ENCODE data around the gene MYL7. TPM values are rescaled to one million over a fixed set of nuclear protein-coding genes. Genes with fewer than 3 reads are reported as not detected.

MYL7 gene
- total and polyA plus RNA-seq, 2 of the 13 experiments (the other 11 are each of a cell fraction or from before 2014, with no cell fraction given), result 1.8 TPM; not detected in 1

DNA sequence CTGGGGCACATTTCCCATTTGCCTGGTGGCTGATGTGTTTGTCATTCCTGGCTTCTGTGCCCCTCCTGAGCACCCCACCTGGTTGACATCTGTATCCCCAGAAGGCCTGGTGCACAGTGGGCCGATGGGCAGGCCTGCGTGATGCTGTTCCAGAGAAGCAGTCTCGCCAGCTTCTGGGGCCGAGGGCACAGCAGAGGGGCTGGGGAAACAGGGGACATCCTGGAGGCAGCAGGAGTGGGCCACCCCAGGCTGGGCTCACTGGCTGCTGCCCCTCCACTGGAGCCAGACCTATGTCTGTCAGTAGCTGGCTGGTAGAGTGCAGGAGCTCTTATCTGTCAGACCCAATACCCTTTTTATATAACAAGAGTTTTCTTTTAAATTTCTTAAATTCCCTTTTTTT lies 896 bp upstream of the MYL7 start:
- Histone ChIP-seq H3K27ac (ENCODE audit: extremely low read length, insufficient read depth, low read length) (no peak overlapping the region), H3K36me3 (replicated peaks in 1 of 2; ENCODE audit: control insufficient read depth in 1 of 2, insufficient read depth in 2 of 2, low read length in 2 of 2) (no peaks in the 10 kb centered on the region), H3K27me3 (ENCODE audit: control insufficient read depth in 1 of 2, insufficient read depth in 2 of 2, low read length in 2 of 2) (peaks cover 0 to 8% of the 10 kb centered on the region in 2 experiments; a peak in 2 of 5 replicates), H3K4me3 (replicated peaks in 1 of 3; ENCODE audit: insufficient read depth in 1 of 3, low read depth in 2 of 3, low read length in 3 of 3) (no peak overlapping the region), H3K9me3 (ENCODE audit: low read length) (no peaks in the 10 kb centered on the region), H3K9ac (ENCODE audit: insufficient read depth, low read depth, low read length) (no peak overlapping the region), H4K20me1 (ENCODE audit: insufficient read depth, low read length) (no peaks in the 10 kb centered on the region), H3K4me1 (ENCODE audit: insufficient read depth, low read length) (no peaks in the 10 kb centered on the region), H3K4me2 (ENCODE audit: low read depth, low read length) (no peak overlapping the region), H2AFZ (ENCODE audit: low read length) (no peak overlapping the region), H3K79me2 (ENCODE audit: insufficient read depth, low read length) (no peaks in the 10 kb centered on the region)
- FAIRE-seq (no peak), ATAC-seq (no peak), DNase-seq (ENCODE audit: low spot score) (no peak)
- in situ Hi-C loops (cut with HindIII; ENCODE audit: extremely low pct_ligation_motif_present, low pct_unique_long_range_greater_than_20kb) (no loop called here), intact Hi-C loops (cut with micrococcal nuclease; ENCODE audit: unreplicated experiment) (no loop called here)
- 59% methylated on average over 3 of the region's 4 CpGs for WGBS (ENCODE audit: low lambda C conversion rate)
- ChIA-PET POLR2A (no interaction called here), CTCF (ENCODE audit: low intra/inter-chr PET ratio, low total read pairs) (no interaction called here)
- BruUV-seq (replicated peaks), result no TSS peak
- no peak for TF ChIP-seq ELF4 (CRISPR knock-in tag; IDR thresholded peaks at IDR 0.05; ENCODE audit: borderline replicate concordance)
- TF ChIP-seq, protein P1, sequence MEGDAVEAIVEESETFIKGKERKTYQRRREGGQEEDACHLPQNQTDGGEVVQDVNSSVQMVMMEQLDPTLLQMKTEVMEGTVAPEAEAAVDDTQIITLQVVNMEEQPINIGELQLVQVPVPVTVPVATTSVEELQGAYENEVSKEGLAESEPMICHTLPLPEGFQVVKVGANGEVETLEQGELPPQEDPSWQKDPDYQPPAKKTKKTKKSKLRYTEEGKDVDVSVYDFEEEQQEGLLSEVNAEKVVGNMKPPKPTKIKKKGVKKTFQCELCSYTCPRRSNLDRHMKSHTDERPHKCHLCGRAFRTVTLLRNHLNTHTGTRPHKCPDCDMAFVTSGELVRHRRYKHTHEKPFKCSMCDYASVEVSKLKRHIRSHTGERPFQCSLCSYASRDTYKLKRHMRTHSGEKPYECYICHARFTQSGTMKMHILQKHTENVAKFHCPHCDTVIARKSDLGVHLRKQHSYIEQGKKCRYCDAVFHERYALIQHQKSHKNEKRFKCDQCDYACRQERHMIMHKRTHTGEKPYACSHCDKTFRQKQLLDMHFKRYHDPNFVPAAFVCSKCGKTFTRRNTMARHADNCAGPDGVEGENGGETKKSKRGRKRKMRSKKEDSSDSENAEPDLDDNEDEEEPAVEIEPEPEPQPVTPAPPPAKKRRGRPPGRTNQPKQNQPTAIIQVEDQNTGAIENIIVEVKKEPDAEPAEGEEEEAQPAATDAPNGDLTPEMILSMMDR (CRISPR knock-in tag; IDR thresholded peaks at IDR 0.05), result no peak
- TF ChIP-seq, protein P2, sequence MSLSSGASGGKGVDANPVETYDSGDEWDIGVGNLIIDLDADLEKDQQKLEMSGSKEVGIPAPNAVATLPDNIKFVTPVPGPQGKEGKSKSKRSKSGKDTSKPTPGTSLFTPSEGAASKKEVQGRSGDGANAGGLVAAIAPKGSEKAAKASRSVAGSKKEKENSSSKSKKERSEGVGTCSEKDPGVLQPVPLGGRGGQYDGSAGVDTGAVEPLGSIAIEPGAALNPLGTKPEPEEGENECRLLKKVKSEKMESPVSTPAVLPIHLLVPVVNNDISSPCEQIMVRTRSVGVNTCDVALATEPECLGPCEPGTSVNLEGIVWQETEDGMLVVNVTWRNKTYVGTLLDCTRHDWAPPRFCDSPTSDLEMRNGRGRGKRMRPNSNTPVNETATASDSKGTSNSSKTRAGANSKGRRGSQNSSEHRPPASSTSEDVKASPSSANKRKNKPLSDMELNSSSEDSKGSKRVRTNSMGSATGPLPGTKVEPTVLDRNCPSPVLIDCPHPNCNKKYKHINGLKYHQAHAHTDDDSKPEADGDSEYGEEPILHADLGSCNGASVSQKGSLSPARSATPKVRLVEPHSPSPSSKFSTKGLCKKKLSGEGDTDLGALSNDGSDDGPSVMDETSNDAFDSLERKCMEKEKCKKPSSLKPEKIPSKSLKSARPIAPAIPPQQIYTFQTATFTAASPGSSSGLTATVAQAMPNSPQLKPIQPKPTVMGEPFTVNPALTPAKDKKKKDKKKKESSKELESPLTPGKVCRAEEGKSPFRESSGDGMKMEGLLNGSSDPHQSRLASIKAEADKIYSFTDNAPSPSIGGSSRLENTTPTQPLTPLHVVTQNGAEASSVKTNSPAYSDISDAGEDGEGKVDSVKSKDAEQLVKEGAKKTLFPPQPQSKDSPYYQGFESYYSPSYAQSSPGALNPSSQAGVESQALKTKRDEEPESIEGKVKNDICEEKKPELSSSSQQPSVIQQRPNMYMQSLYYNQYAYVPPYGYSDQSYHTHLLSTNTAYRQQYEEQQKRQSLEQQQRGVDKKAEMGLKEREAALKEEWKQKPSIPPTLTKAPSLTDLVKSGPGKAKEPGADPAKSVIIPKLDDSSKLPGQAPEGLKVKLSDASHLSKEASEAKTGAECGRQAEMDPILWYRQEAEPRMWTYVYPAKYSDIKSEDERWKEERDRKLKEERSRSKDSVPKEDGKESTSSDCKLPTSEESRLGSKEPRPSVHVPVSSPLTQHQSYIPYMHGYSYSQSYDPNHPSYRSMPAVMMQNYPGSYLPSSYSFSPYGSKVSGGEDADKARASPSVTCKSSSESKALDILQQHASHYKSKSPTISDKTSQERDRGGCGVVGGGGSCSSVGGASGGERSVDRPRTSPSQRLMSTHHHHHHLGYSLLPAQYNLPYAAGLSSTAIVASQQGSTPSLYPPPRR (CRISPR knock-in tag; IDR thresholded peaks at IDR 0.05; ENCODE audit: borderline replicate concordance), result no peak
- no peak for TF ChIP-seq NR2F1 (CRISPR knock-in tag; IDR thresholded peaks at IDR 0.05)
- TF ChIP-seq ZNF569 (CRISPR knock-in tag; IDR thresholded peaks at IDR 0.05; ENCODE audit: borderline replicate concordance), result no peak
- no peak for TF ChIP-seq SIN3A (IDR thresholded peaks at IDR 0.05; ENCODE audit: borderline replicate concordance, low read depth, low read length)
- TF ChIP-seq DNMT1 (CRISPR knock-in tag; IDR thresholded peaks at IDR 0.05), result no peak
